ENCODE data around the gene RENBP. TPM values are rescaled to one million over a fixed set of nuclear protein-coding genes. Genes with fewer than 3 reads are reported as not detected.

Gene RENBP
- total and polyA plus RNA-seq, 2 of the 13 experiments (the other 11 are each of a cell fraction or from before 2014, with no cell fraction given): 1.4 to 2.6 TPM

GRCh38 chrX:153926858-153927671, 17.4 kb downstream of the RENBP start (continued):
- TF ChIP-seq, protein P1, sequence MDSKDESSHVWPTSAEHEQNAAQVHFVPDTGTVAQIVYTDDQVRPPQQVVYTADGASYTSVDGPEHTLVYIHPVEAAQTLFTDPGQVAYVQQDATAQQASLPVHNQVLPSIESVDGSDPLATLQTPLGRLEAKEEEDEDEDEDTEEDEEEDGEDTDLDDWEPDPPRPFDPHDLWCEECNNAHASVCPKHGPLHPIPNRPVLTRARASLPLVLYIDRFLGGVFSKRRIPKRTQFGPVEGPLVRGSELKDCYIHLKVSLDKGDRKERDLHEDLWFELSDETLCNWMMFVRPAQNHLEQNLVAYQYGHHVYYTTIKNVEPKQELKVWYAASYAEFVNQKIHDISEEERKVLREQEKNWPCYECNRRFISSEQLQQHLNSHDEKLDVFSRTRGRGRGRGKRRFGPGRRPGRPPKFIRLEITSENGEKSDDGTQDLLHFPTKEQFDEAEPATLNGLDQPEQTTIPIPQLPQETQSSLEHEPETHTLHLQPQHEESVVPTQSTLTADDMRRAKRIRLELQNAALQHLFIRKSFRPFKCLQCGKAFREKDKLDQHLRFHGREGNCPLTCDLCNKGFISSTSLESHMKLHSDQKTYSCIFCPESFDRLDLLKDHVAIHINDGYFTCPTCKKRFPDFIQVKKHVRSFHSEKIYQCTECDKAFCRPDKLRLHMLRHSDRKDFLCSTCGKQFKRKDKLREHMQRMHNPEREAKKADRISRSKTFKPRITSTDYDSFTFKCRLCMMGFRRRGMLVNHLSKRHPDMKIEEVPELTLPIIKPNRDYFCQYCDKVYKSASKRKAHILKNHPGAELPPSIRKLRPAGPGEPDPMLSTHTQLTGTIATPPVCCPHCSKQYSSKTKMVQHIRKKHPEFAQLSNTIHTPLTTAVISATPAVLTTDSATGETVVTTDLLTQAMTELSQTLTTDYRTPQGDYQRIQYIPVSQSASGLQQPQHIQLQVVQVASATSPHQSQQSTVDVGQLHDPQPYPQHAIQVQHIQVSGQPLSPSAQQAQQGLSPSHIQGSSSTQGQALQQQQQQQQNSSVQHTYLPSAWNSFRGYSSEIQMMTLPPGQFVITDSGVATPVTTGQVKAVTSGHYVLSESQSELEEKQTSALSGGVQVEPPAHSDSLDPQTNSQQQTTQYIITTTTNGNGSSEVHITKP (CRISPR knock-in tag; IDR thresholded peaks at IDR 0.05; ENCODE audit: low read depth): no peak
- TF ChIP-seq, protein P2, sequence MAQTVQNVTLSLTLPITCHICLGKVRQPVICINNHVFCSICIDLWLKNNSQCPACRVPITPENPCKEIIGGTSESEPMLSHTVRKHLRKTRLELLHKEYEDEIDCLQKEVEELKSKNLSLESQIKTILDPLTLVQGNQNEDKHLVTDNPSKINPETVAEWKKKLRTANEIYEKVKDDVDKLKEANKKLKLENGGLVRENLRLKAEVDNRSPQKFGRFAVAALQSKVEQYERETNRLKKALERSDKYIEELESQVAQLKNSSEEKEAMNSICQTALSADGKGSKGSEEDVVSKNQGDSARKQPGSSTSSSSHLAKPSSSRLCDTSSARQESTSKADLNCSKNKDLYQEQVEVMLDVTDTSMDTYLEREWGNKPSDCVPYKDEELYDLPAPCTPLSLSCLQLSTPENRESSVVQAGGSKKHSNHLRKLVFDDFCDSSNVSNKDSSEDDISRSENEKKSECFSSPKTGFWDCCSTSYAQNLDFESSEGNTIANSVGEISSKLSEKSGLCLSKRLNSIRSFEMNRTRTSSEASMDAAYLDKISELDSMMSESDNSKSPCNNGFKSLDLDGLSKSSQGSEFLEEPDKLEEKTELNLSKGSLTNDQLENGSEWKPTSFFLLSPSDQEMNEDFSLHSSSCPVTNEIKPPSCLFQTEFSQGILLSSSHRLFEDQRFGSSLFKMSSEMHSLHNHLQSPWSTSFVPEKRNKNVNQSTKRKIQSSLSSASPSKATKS (CRISPR knock-in tag; IDR thresholded peaks at IDR 0.05): 0 out of 2 replicates have a peak, but pooled peaks have one; percentile 14
- TF ChIP-seq, protein P3, sequence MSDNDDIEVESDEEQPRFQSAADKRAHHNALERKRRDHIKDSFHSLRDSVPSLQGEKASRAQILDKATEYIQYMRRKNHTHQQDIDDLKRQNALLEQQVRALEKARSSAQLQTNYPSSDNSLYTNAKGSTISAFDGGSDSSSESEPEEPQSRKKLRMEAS (IDR thresholded peaks at IDR 0.05): peak; percentile 17; the same call in 1 of the 2 replicates
- TF ChIP-seq, protein P4, sequence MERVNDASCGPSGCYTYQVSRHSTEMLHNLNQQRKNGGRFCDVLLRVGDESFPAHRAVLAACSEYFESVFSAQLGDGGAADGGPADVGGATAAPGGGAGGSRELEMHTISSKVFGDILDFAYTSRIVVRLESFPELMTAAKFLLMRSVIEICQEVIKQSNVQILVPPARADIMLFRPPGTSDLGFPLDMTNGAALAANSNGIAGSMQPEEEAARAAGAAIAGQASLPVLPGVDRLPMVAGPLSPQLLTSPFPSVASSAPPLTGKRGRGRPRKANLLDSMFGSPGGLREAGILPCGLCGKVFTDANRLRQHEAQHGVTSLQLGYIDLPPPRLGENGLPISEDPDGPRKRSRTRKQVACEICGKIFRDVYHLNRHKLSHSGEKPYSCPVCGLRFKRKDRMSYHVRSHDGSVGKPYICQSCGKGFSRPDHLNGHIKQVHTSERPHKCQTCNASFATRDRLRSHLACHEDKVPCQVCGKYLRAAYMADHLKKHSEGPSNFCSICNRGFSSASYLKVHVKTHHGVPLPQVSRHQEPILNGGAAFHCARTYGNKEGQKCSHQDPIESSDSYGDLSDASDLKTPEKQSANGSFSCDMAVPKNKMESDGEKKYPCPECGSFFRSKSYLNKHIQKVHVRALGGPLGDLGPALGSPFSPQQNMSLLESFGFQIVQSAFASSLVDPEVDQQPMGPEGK (CRISPR knock-in tag; IDR thresholded peaks at IDR 0.05): peak; percentile 75
- peak; percentile 89; the same call in 1 of the 2 replicates for TF ChIP-seq HIC2 (CRISPR knock-in tag; IDR thresholded peaks at IDR 0.05; ENCODE audit: low read depth)
- TF ChIP-seq ZNF547 (CRISPR knock-in tag; IDR thresholded peaks at IDR 0.05): no peak
- TF ChIP-seq RARG (CRISPR knock-in tag; IDR thresholded peaks at IDR 0.05; ENCODE audit: low read depth): no peak
- TF ChIP-seq, protein P5, sequence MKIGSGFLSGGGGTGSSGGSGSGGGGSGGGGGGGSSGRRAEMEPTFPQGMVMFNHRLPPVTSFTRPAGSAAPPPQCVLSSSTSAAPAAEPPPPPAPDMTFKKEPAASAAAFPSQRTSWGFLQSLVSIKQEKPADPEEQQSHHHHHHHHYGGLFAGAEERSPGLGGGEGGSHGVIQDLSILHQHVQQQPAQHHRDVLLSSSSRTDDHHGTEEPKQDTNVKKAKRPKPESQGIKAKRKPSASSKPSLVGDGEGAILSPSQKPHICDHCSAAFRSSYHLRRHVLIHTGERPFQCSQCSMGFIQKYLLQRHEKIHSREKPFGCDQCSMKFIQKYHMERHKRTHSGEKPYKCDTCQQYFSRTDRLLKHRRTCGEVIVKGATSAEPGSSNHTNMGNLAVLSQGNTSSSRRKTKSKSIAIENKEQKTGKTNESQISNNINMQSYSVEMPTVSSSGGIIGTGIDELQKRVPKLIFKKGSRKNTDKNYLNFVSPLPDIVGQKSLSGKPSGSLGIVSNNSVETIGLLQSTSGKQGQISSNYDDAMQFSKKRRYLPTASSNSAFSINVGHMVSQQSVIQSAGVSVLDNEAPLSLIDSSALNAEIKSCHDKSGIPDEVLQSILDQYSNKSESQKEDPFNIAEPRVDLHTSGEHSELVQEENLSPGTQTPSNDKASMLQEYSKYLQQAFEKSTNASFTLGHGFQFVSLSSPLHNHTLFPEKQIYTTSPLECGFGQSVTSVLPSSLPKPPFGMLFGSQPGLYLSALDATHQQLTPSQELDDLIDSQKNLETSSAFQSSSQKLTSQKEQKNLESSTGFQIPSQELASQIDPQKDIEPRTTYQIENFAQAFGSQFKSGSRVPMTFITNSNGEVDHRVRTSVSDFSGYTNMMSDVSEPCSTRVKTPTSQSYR (CRISPR knock-in tag; IDR thresholded peaks at IDR 0.05; ENCODE audit: borderline replicate concordance): peak; percentile 40; the same call in 1 of the 2 replicates
- 0 out of 2 replicates have a peak, but pooled peaks have one; percentile 18 for TF ChIP-seq ZBTB38 (CRISPR knock-in tag; IDR thresholded peaks at IDR 0.05)
- TF ChIP-seq NAIF1 (CRISPR knock-in tag; IDR thresholded peaks at IDR 0.05; ENCODE audit: borderline replicate concordance): 0 out of 2 replicates have a peak, but pooled peaks have one; percentile 51
- peak; percentile 70 for TF ChIP-seq POLR2G (IDR thresholded peaks at IDR 0.05; ENCODE audit: low read depth, low read length)
- 0 out of 2 replicates have a peak, but pooled peaks have one; percentile 7 for TF ChIP-seq KAT8 (CRISPR knock-in tag; IDR thresholded peaks at IDR 0.05)
- peak; percentile 16; the same call in 1 of the 2 replicates for TF ChIP-seq TCF7 (IDR thresholded peaks at IDR 0.05; ENCODE audit: low read depth)
- peak; percentile 77 for TF ChIP-seq MED1 (CRISPR knock-in tag; IDR thresholded peaks at IDR 0.05)

All from HepG2 (cell line).